ENCODE results near the gene AMMECR1. TPM values are rescaled to one million over a fixed set of nuclear protein-coding genes. Genes with fewer than 3 reads are reported as not detected.

Gene AMMECR1
- total and polyA plus RNA-seq, 2 of the 8 experiments (the other 6 are each of a cell fraction or from before 2014, with no cell fraction given) = 10.2 to 21.2 TPM

DNA sequence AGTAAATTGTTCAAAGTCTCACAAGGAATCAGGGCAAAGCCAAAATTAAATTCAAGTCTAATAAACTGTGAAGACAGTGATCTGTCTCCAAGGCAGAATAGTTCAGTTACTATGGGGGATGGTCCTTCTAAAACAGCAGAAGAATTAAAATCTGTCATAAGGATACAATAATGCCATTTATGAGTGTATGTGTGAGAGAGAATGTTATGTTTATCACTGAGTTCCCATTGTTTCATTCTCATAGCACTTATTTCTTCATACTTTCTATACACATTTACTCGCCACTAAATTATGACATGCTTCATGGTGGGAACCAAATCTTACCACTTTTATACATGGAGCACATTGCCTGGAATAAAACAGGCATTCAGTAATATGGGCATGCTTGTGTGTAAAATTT is 102.5 kb downstream of the AMMECR1 start (continued):
- TF ChIP-seq ATF3 (IDR thresholded peaks at IDR 0.05; ENCODE audit: insufficient read depth, low read depth, low read length) (no peak), YY1 (IDR thresholded peaks at IDR 0.05; ENCODE audit: low read depth, low read length) (no peak), TAF7 (optimal IDR thresholded peaks at IDR 0.05; ENCODE audit: borderline replicate concordance, low read depth, low read length) (no peak), NANOG (IDR thresholded peaks at IDR 0.05; ENCODE audit: insufficient read depth, low read depth, low read length, poor library complexity, severe bottlenecking) (no peak)
